ENCODE data around the gene PI4K2A.
A peak's percentile ranks its signal among the peaks of the same experiment; 100 is the strongest.
"Not testable (repeated sequence)": the region's sequence is repeated elsewhere in the genome, so short reads cannot be mapped to it uniquely, and the experiment has no call there.

Gene PI4K2A

GRCh38 chr10:97631098-97631497, 9.4 kb upstream of the PI4K2A start:
- DNase-seq (ENCODE audit: low read depth in 2 of 2, low spot score in 1 of 2), result no peak

GRCh38 chr10:97632949-97633884, 7.3 kb upstream of the PI4K2A start, which contains the start of gene MORN4:
TSS of gene MORN4 (minus strand) at chr10:97633500. CDS start at chr10:97619653, 13,847 bp downstream.
- DNase-seq (ENCODE audit: low read depth in 2 of 2, low spot score in 1 of 2), result peak; percentile 67 to 78

GRCh38 chr10:97633921-97634320, 6.5 kb upstream of the PI4K2A start:
- no peak for DNase-seq (ENCODE audit: low read depth in 2 of 2, low spot score in 1 of 2)

- no peak for DNase-seq (ENCODE audit: low read depth in 2 of 2, low spot score in 1 of 2)
Observed at GRCh38 chr10:97635577-97635976, 4.9 kb upstream of the PI4K2A start.

GRCh38 chr10:97639090-97639489, 1.4 kb upstream of the PI4K2A start:
- not testable (repeated sequence) for DNase-seq (ENCODE audit: low read depth in 2 of 2, low spot score in 1 of 2)

GRCh38 chr10:97640868-97641811, 669 bp downstream of the PI4K2A start:
- DNase-seq (ENCODE audit: low read depth in 2 of 2, low spot score in 1 of 2), result peak in 1 of 2 donors; percentile 2

GRCh38 chr10:97642471-97643159, 2.1 kb downstream of the PI4K2A start:
- DNase-seq (ENCODE audit: low read depth in 2 of 2, low spot score in 1 of 2), result not testable (repeated sequence)

GRCh38 chr10:97643441-97643985, 3.0 kb downstream of the PI4K2A start:
- no peak for DNase-seq (ENCODE audit: low read depth in 2 of 2, low spot score in 1 of 2)

GRCh38 chr10:97644936-97645335, 4.5 kb downstream of the PI4K2A start:
- no peak for DNase-seq (ENCODE audit: low read depth in 2 of 2, low spot score in 1 of 2)

GRCh38 chr10:97647556-97647955, 7.1 kb downstream of the PI4K2A start:
- no peak for DNase-seq (ENCODE audit: low read depth in 2 of 2, low spot score in 1 of 2)

GRCh38 chr10:97648562-97649404, 8.3 kb downstream of the PI4K2A start:
- DNase-seq (ENCODE audit: low read depth in 2 of 2, low spot score in 1 of 2), result peak; percentile 5 to 13

- DNase-seq (ENCODE audit: low read depth in 2 of 2, low spot score in 1 of 2), result not testable (repeated sequence)
Observed at GRCh38 chr10:97649405-97649750, 8.9 kb downstream of the PI4K2A start.

GRCh38 chr10:97650726-97651125, 10.3 kb downstream of the PI4K2A start:
- no peak for DNase-seq (ENCODE audit: low read depth in 2 of 2, low spot score in 1 of 2)

GRCh38 chr10:97651773-97652172, 11.3 kb downstream of the PI4K2A start:
- DNase-seq (ENCODE audit: low read depth in 2 of 2, low spot score in 1 of 2), result no peak

GRCh38 chr10:97656777-97657176, 16.3 kb downstream of the PI4K2A start:
- DNase-seq (ENCODE audit: low read depth in 2 of 2, low spot score in 1 of 2), result no peak

GRCh38 chr10:97659589-97659988, 19.1 kb downstream of the PI4K2A start:
- DNase-seq (ENCODE audit: low read depth in 2 of 2, low spot score in 1 of 2), result no peak

GRCh38 chr10:97664282-97664850, 23.9 kb downstream of the PI4K2A start:
- DNase-seq (ENCODE audit: low read depth in 2 of 2, low spot score in 1 of 2), result no peak

GRCh38 chr10:97666992-97667391, 26.5 kb downstream of the PI4K2A start:
- DNase-seq (ENCODE audit: low read depth in 2 of 2, low spot score in 1 of 2), result no peak

GRCh38 chr10:97667463-97667862, 27.0 kb downstream of the PI4K2A start:
- no peak for DNase-seq (ENCODE audit: low read depth in 2 of 2, low spot score in 1 of 2)

- no peak for DNase-seq (ENCODE audit: low read depth in 2 of 2, low spot score in 1 of 2)
Observed at GRCh38 chr10:97669571-97669970, 29.1 kb downstream of the PI4K2A start.

All from stimulated activated CD8-positive, alpha-beta memory T cell treated with anti-CD3 and anti-CD28 coated beads, Interleukin-4, amount 100 ng/mL, for 1 hour (primary cell).